Anterior cingulate cortex (tissue), 58 donors: Measurements from ENCODE around the gene PLXNB1.

Experiments
- DNase-seq, 58 donors: peaks; one replicate each; lab custom pipeline; 2025; lab: John Stamatoyannopoulos, UW

The PLXNB1 gene

DNA sequence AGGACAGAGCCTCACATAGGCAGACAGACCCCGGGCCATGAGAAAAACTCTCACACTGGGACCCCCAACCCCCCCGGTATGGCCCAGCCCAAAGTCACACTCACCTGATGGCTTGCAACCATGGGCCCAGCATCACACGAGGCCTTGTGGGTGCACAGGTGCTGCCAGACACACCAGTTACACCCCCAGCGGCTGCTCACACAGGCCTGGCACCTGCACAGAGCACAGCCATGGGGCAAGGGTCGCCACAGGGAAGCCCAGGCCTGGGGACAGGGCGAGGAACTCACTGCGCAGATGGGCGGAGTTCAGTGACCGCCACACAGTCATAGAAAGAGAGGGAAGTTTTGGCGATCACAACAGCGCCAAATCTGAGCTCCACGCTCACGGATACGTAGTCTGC lies 9.3 kb downstream of the PLXNB1 start:
- no peak for DNase-seq

DNA sequence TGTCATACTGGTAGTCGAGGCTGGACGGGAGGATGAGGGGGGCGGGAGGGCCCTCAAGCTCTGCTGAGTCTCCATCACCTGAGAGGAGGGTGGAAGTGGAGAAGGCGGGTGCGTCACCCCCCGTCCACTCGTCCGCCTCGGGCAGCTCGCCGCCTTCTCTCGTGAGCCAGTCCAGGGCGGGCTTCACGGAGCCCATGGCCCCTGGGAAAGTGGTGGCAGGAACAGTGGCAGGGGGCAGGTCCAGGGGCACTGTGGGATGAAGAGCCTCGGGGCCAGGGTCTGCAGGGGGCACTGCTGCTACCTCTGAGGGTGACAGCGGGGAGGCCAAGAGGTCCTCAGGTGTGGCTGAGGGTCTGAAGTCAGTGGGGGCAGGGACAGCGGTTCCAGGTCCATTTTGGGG lies 10.3 kb downstream of the PLXNB1 start:
- no peak for DNase-seq

DNA sequence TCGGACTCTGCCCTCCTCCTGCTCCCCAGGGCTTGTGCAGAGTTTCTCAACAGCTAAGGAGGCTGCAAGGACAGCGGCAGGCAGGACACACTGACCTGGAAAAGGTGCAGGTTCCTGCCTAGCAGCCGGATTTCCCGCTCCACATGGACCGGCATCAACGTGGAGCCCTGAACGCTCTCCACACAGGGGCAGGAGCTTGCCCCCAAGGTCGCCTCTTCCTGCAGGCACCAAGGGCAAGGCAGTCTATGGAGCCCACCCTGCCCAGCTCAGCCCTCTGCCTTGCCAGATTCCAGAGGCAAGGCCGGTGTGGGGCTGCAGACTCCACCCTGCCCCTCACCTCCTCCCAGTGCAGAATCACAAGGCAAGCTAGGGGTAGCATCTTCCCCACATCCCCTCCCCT lies 10.7 kb downstream of the PLXNB1 start:
- no peak for DNase-seq

DNA sequence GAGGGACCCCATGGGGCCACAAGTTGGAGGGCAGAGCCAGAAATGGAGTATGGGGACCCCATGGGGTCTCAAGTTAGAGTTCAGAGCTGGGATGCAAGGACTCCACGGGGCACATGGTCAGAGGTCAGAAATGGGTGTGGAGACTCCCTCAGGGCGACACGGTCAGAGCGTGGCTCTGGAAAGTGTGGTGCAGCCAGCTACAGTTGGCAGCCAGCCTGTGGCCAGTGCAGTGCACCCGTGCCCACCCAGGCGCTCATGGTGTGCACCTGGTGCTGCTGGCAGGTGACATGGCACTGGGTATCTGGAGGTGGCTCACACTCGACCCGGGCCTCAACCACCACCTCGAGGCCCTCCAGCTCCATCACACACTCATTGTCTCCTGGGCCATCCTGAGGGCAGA lies 11.2 kb downstream of the PLXNB1 start:
- no peak for DNase-seq

DNA sequence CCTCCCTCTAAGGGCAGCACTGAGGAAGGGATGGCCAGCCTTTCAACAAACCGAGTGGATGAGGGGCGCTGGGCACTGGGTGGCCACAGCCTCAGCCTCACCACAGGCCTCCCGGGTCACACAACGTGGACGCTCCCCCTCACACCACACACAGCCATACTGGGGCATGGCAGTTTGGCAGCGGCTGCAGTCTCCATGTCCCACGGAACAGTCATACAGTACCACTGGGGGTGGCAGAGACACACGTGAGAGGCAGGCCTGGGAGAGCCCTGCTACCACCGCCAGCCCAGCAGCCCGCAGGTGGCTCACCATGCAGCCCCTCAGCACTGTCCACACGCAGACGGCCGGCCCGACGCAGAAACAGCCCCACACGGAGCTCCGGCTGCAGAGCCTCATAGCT lies 11.7 kb downstream of the PLXNB1 start:
- no peak for DNase-seq

DNA sequence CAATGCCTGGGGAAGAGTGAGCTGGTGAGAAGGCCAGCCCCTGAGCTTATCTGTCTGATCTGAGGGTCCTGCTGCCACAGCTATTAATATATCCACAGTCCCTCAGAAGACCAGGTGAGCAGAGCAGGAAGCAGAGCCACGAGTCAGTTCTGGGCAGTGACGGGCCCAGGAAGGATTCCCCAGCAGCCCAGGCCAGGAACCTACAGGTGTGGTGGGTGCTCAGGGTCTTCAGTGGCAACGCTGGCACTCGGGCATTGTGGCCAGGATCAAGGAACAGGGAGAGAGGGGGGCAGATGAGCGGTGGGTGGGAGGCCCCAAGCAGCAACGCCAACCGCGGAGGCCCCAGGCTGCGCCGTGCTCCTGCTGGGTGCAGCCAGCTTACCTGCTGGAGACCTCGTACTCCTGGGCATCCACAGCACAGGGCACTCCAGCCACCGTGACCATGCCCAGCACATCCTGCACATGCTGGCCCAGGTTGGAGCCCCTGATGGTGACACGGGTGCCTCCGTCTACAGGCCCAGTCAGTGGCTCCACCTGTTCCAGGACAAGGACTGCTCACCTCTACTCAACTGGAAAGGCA lies 12.3 kb downstream of the PLXNB1 start:
- no peak for DNase-seq

DNA sequence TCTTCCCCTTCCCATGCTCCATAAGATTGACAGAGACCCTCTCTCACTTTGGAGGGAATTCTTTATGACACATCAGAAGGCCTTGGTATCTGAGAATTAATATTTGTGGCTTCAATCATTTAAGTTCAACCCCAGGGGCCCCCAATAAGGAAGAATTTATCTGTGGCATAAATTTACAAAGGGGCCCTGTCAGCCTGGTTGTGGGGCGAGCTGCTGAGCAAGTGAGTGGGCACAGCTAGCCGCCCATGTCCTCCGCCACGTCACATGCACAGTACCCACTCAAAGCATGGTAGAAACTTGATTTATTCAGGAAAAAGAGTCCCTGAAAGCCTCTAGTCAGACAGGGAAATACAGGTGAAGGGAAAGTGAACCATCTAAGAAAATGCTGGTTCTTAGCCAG lies 13.3 kb downstream of the PLXNB1 start:
- DNase-seq: no peak

DNA sequence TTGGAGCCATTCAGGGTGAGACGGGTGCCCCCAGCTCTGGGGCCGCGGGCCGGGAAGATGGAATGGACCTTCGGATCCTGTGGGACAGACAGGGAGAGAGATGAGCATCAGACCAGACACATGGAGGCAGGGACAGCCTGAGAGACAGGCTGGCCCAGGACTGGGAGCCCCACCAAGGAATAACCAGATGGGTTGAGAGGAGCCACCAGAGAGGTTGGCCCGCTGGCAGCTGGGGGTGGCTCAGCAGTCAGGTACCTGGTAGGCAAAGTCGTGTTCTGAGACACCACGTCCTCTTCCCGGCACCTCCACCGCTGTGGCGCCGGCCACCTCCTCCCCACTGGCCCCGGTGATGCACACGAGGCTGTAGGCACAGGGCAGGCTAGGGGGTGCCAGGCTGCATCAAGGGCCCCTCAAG lies 13.8 kb downstream of the PLXNB1 start:
- no peak for DNase-seq

DNA sequence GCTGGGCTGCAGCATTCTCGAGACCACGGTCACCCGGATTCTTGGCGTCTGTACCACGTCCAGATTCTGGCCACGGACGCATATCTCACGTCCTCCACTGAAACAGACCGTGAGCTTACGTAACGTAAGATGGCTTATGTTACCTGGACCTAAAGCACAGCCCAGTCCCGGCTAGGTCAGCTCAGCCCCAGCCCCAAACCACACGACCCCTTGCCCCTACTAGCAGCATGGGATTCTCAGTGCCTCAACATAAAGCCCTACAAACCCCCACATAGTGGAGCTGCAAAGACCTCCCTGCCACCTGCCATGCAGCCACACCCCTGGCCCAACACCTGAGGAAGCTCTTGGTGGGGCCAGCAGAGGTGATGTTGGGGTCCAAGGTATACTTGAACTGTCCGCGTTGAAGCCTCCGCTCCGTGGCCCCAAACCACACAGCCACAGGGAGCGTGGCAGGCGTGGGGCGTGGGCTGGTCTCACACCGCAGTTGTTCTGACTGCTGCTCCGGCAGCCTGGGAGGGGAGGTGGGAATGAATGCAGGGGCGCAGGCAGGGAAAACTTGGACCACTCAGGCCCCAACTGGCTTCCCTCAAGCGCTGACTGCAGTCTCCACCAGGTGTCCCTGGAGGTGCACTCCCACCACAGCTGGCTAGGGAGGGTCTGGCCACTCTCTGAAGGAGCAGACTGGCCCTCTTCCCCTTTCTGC lies 14.5 kb downstream of the PLXNB1 start:
- DNase-seq: no peak

DNA sequence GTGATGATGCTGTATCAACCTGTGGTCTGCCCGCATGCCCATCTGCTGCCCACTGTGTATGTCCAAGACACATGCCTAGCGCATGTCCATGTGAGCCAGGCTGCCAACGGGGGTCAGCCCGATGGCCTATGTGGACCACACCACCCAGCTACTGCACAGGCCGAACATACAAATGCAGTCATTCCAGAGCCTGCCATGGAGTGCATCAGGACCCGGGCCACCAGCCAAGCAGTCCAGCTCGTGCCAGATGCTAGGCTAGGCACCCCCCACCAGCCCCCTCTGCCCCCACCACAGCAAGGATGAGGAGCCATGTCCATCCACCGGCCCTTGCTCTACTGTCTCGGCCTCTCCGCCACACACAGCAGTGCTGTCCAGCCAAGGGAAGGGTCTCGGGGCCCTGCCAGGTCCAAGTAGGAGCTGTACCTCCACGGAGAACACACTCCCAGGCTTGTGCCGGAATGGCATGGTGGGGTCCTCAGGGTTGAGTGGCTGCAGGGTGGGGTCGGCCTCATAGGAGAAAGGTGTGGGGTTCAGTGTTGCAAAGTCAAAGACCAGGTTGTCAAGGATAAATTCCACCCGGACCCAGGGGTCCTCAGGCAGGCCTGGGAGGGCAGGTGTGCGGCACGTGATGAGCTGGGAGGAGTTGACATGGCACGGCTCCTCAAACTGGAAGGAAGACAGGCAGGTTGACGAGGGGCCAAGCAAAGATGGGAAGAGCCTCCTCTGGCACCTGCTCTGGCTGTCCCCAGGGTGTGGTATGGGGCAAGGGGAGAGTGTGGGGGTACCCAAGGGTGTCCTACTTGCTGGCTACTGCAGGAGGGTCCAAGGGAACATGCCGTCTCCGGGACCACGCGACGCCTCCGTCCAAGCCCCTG lies 15.3 kb downstream of the PLXNB1 start:
- peak in 37 of 58 donors; percentile 9 to 60 (median 39) for DNase-seq

DNA sequence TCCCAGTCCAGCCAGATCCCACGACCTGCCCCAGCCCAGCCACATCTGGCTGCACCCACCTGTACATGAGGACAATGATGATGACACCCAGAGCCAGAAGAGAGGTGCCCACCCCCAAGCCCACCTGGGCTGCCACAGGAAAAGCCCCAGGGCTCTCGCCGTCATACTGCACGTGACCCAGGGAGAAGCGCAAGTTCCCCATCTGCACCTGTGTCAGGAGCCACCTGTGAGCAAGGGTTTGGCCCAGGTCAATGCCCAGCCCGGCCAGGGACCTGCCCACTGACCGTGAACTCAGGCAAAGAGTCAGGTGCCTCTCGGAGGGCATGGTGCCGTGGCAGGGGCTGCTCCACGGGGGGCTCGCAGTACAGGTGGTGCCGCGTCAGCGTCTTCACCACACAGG lies 16.3 kb downstream of the PLXNB1 start:
- DNase-seq: no peak

DNA sequence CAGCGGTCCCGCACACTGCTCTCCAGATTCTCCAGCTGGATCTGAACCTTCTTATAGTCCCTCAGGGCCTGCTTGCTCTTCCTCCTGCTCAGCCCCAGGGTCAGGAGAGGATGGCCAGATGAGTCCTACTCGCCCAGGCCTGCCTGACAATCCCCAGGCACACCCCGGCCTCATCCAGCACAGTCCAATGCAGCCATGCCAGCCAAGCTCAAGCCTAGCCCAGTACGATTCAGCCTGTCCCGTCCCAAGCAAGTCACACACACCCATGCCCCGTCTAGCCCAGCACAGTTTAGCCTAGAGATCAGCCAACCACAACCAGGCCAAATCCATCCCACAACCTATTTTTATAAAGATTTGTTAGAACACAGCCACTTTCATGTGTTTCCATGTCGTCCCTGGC lies 16.8 kb downstream of the PLXNB1 start:
- no peak for DNase-seq

DNA sequence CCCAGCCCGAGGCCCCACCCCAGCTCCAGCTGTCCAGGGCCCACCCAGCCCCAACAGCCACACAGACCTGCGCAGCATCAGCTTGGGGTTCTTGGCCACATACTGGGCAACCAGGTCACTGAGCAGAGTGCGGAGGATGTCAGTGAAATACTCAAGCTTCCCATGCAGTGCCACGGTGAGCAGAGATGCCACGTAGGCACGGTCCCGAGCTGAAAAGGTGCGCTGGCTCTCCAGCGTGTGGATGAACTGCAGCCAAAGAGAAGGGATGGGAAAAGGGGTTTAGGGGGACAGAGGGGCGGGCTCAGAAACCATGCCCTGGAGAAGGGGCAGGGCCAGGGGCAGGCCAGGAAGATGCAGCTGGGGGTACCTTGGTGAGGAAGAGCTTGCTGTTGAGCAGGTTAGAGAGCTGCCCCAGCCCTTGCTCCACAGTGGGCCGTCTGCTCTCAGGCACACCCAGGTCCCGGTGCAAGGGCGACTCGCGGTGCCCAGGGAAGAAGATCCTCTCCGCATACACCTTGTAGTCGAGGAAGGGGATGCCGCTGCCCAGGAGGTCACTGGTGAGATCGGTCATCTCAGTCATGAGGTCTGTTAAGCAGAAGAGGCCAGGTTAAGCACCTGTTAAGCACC lies 17.4 kb downstream of the PLXNB1 start:
- no peak for DNase-seq

DNA sequence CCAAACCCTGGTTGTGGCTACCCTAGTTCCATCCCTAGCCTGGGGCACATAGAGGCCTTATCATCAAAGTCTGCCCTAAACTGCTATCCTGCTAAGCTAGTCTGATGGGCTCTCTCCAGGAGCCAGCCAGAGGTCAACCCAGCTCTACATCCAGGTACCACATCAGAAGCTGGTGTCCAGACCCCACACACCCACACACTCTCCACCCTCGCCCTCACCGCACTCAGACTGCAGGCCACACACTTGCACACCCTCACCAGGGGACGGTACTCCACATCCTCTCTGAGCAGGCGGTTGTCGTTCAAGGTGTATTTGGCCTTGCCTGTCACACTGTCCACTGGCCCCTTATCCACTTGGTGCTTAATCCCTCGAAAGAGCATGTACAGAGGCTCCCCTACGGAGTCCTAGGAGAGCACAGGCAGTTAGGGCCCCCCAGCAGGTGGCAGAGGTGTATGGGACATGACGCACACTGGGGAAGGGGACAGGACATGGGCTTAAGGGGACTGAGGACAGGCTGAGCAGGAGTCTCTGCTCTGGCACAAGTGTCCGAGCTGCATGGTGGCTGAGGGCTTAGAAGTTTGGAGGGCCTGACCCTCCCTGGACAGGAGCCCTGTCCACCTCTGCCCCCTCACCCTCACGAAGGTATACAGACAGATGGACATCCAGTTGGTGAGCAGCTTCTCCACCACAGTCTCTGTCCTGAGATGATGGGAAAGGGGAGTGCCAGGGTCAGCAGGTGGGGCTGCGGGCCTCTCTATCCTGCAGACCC lies 18.1 kb downstream of the PLXNB1 start:
- no peak for DNase-seq

DNA sequence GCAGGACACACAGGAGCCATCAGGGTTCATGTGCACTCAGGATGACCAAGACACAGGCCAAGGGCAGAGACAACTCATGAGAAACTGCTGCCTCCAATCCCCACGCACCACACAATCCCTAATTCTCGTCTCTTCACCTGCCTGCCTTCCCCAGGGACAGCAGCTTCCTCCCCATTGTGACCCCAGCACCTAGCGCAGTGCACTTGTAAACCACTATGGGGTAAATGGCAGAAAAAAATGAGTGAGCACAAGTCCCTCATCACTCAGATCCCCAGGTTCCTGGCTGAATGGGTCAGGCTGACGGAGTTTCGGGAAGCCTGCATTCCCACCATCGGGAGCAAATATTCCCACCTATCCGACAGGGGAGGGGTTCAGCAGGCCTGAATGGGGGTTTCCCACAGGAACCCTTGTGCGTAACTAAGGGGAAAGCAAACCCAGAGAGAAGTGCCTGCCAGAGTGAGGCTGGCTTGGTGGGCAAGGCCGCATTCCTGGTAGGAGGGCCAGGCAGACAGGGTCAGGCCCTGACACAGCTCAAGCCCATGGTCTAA lies 18.8 kb downstream of the PLXNB1 start:
- no peak for DNase-seq

DNA sequence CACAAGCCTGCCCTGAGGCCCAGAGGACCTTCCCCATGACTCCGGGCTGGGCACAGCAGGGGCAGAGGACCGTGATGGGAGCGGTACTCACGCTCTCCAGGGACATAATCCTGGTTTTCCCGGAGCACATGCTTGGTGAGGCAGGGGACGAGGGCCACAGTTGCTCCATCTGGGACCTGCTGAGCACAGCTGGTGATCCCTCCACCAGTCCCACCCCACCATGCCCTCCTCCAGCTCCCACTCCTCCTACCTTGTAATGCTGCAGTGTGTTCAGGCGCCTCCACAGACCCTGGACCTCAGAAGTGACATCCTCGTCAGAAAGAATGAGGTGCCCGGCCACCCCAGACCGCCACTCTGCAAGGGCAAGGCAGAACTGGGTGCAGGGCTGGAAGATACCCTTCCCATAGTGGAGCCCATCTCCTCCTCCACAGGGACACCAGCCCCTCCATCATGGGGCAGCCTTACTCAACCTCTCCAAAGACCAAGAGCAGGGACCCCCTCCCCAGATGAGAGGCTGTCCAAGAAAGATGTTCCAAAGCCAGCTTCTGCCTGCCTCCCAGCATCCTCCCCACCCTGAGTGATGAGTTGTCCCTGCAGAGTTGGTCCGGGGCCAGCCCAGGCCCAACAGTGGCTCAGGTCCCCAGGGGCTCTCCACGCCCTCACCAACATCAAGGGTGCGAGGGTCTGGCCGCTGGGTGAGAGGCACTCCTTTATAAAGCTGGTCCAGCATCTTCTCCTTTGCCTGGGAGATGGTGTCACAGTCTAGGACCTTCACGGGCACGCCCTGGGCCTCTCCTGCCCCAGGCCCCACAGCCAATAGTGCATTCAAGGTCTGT lies 19.5 kb downstream of the PLXNB1 start:
- no peak for DNase-seq

DNA sequence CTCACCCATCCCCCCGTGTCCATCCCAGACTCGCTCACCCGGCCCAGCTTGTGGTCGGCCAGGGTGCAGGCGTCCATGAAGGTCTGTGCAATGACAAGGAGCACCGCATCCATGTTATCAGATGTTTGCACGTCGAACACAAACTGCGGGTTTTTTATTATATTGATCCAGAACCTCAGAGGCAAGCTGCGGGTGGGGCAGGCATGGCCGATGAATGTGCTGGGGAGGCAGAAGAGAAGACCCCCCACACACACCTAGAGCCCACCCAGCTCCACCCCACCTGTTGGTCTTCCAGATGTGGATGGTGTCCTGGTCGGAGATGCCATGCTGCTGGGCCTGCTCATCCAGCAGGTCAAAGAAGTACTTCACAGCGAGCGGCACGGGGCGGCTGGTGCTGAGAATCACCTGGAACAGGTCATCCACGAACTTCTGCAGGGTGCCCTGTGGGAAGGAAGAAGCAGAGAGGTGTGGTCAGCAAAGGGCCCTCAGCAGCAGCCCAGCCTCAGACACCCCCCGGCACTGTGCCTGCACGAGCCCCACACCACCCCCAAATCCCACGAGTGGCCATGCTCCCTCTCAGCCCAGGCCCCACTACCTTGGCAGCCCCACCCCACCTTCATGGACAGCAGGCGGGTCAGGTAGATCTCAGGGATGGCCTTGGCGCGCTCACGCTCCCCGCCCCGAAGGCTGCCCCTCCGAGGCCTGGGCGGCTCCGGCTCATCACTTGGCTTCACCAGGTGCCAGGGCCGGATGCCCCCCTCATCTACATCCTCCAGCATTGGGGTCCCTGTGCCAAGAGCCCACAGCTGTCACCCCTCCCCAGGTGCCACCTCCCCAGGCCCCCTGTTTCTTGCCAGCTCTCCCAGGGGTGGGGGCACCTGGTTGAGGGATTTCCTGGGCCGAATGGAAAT lies 20.3 kb downstream of the PLXNB1 start:
- DNase-seq: no peak

DNA sequence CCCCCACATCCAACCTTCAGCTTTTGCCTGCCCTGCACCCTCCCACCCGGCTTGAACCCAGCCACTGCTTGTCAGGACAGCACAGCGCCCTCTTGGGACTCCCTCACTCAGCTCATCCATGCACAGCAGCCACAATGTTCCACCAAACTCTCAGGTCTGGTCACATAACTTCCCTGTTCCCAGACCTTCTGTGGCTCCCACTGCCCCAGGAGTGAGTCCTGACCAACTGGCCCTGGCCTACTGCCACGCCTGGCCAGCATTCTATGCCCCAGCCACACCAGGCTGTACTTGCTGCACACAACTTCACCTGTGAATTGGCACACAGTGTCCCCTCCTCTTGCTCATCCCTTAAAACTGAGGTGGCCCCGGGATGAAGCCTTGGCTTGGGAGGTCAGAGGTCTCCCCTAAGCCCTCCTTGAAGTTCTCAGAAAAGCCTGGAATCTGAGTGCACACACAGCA lies 21.0 kb downstream of the PLXNB1 start:
- no peak for DNase-seq
